Measurements from ENCODE around the gene BTBD1.

DNA sequence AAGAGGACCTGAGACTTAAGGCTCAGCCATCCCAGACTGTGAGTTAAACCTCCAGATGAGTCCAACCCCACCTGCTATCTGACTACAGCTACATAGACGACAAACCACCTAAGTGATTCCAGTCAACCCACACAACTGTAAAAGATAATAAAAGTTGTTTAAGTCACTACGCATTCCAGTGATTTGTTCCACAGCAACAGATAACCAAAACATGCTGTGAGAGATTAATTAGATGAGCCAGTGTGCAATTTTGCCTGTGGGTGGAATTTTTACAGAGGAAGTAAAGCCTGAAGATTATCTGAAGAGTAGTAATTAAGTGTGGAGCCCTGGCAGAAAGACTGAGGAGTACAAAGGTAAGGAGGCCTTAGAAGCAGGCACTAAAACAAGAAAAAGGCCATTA lies 5.4 kb downstream of the BTBD1 start:
- TF ChIP-seq, protein P1, sequence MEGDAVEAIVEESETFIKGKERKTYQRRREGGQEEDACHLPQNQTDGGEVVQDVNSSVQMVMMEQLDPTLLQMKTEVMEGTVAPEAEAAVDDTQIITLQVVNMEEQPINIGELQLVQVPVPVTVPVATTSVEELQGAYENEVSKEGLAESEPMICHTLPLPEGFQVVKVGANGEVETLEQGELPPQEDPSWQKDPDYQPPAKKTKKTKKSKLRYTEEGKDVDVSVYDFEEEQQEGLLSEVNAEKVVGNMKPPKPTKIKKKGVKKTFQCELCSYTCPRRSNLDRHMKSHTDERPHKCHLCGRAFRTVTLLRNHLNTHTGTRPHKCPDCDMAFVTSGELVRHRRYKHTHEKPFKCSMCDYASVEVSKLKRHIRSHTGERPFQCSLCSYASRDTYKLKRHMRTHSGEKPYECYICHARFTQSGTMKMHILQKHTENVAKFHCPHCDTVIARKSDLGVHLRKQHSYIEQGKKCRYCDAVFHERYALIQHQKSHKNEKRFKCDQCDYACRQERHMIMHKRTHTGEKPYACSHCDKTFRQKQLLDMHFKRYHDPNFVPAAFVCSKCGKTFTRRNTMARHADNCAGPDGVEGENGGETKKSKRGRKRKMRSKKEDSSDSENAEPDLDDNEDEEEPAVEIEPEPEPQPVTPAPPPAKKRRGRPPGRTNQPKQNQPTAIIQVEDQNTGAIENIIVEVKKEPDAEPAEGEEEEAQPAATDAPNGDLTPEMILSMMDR (IDR thresholded peaks at IDR 0.05): no peak
- no peak for TF ChIP-seq SMC3 (IDR thresholded peaks at IDR 0.05; ENCODE audit: low read depth, low read length)
- peak; percentile 71 for TF ChIP-seq RCOR1 (IDR thresholded peaks at IDR 0.05; ENCODE audit: low read length)
- TF ChIP-seq, protein P2, sequence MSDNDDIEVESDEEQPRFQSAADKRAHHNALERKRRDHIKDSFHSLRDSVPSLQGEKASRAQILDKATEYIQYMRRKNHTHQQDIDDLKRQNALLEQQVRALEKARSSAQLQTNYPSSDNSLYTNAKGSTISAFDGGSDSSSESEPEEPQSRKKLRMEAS (IDR thresholded peaks at IDR 0.05; ENCODE audit: low read depth): no peak
- TF ChIP-seq, protein P3, sequence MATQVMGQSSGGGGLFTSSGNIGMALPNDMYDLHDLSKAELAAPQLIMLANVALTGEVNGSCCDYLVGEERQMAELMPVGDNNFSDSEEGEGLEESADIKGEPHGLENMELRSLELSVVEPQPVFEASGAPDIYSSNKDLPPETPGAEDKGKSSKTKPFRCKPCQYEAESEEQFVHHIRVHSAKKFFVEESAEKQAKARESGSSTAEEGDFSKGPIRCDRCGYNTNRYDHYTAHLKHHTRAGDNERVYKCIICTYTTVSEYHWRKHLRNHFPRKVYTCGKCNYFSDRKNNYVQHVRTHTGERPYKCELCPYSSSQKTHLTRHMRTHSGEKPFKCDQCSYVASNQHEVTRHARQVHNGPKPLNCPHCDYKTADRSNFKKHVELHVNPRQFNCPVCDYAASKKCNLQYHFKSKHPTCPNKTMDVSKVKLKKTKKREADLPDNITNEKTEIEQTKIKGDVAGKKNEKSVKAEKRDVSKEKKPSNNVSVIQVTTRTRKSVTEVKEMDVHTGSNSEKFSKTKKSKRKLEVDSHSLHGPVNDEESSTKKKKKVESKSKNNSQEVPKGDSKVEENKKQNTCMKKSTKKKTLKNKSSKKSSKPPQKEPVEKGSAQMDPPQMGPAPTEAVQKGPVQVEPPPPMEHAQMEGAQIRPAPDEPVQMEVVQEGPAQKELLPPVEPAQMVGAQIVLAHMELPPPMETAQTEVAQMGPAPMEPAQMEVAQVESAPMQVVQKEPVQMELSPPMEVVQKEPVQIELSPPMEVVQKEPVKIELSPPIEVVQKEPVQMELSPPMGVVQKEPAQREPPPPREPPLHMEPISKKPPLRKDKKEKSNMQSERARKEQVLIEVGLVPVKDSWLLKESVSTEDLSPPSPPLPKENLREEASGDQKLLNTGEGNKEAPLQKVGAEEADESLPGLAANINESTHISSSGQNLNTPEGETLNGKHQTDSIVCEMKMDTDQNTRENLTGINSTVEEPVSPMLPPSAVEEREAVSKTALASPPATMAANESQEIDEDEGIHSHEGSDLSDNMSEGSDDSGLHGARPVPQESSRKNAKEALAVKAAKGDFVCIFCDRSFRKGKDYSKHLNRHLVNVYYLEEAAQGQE (IDR thresholded peaks at IDR 0.05; ENCODE audit: low read depth, low read length): no peak
- TF ChIP-seq CHD2 (IDR thresholded peaks at IDR 0.05; ENCODE audit: low read length, partially characterized antibody): no peak
- TF ChIP-seq MXI1 (IDR thresholded peaks at IDR 0.05; ENCODE audit: low read depth, low read length): 0 out of 2 replicates have a peak, but pooled peaks have one; percentile 19
- TF ChIP-seq POLR2AphosphoS5 (IDR thresholded peaks at IDR 0.05; ENCODE audit: low read depth, low read length): no peak
- no peak for TF ChIP-seq EZH2phosphoT487 (IDR thresholded peaks at IDR 0.05; ENCODE audit: borderline replicate concordance, low read depth)
- TF ChIP-seq, protein P4, sequence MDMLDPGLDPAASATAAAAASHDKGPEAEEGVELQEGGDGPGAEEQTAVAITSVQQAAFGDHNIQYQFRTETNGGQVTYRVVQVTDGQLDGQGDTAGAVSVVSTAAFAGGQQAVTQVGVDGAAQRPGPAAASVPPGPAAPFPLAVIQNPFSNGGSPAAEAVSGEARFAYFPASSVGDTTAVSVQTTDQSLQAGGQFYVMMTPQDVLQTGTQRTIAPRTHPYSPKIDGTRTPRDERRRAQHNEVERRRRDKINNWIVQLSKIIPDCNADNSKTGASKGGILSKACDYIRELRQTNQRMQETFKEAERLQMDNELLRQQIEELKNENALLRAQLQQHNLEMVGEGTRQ (IDR thresholded peaks at IDR 0.05; ENCODE audit: borderline replicate concordance, low read depth, low read length): no peak
